Measurements from ENCODE around the gene MRPL45.

DNA sequence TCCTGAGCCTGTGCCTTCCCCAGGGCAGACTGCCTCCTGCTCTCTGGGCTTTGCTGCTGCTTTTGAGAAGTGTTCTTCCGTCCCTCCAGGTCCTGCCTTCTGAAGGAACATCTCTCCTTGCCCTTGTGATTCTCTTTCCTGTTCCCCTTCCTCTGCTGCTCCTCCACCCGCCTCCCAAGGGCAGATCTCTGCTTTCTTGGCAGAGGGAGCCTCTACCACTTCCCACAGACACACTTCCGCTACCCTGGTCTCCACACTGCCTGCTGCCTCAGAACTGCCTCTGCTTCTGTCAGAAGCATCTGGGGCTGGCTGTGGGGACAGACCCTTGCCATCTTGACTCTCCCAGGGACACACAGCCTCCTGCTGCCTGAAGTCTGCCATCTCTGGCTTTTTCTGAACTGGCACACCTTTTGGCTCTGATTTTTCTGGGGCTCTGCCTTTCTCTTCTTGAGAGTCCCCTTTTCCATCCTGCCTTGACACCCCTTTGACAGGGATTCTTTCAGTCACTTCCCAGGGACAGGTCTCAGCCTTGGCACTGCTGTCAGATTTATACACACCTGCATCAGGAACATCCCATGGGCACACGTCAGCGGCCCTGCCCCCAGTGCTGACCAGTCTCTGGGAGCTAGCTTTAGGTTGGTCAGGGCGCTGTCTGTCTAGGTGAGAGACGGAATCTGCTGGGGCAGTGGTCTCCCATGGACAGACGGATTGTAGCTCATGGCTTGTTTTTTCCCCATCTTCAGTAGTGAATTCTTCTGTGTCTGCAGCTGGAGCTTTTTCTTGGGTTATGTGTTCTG, 30.2 kb downstream of the MRPL45 start:
- TF ChIP-seq, protein P1, sequence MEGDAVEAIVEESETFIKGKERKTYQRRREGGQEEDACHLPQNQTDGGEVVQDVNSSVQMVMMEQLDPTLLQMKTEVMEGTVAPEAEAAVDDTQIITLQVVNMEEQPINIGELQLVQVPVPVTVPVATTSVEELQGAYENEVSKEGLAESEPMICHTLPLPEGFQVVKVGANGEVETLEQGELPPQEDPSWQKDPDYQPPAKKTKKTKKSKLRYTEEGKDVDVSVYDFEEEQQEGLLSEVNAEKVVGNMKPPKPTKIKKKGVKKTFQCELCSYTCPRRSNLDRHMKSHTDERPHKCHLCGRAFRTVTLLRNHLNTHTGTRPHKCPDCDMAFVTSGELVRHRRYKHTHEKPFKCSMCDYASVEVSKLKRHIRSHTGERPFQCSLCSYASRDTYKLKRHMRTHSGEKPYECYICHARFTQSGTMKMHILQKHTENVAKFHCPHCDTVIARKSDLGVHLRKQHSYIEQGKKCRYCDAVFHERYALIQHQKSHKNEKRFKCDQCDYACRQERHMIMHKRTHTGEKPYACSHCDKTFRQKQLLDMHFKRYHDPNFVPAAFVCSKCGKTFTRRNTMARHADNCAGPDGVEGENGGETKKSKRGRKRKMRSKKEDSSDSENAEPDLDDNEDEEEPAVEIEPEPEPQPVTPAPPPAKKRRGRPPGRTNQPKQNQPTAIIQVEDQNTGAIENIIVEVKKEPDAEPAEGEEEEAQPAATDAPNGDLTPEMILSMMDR (IDR thresholded peaks at IDR 0.05; ENCODE audit: insufficient read depth, low read depth, low read length) = no peak
- no peak for TF ChIP-seq EZH2 (IDR thresholded peaks at IDR 0.05; ENCODE audit: insufficient read depth, low read length)
